Keratinocyte (primary cell): ENCODE measurements around the gene PTPN5. TPM values are rescaled to one million over a fixed set of nuclear protein-coding genes. Genes with fewer than 3 reads are reported as not detected.

ENCODE experiments used
- DNase-seq: peaks from one replicate; pipeline ENCODE4 v3.0.0-alpha.2; 2011; ENCODE audit warnings: low read depth, missing footprints, low spot score
- FAIRE-seq: peaks from 2 replicates; lab custom pipeline; 2011; peaks lifted over from hg19 to GRCh38; lab: Jason Lieb, UNC
- H2AFZ ChIP-seq: 2 replicates; pipeline ENCODE4 v1.6.0; 2012; ENCODE audit warnings: low read length, control low read depth, inconsistent platforms; ENCODE audit not compliant: control insufficient read depth
- H3K27ac ChIP-seq: 2 replicates; pipeline ENCODE4 v1.5.1; 2011; ENCODE audit warnings: low read length; ENCODE audit not compliant: control insufficient read depth, insufficient read depth
- H3K27me3 ChIP-seq: 3 replicates; pipeline ENCODE4 v1.6.0; 2011; ENCODE audit warnings: low read length; ENCODE audit not compliant: control insufficient read depth, insufficient read depth; ENCODE audit errors: extremely low read depth
- H3K36me3 ChIP-seq, 2 experiments: 2 replicates in 1 of 2; 3 replicates in 1 of 2; pipeline ENCODE4 v1.5.1; 2011; ENCODE audit warnings: low read length in 2 of 2, mild to moderate bottlenecking in 1 of 2; ENCODE audit not compliant: control insufficient read depth in 2 of 2, insufficient read depth in 2 of 2; ENCODE audit errors: extremely low read depth in 1 of 2
- H3K4me1 ChIP-seq: 3 replicates; pipeline ENCODE4 v1.5.1; 2011; ENCODE audit warnings: low read length; ENCODE audit not compliant: control insufficient read depth, insufficient read depth; ENCODE audit errors: extremely low read depth
- H3K4me2 ChIP-seq: 3 replicates; pipeline ENCODE4 v1.6.0; 2011; ENCODE audit warnings: low read depth, low read length; ENCODE audit not compliant: control insufficient read depth, insufficient read depth; ENCODE audit errors: extremely low read depth
- H3K4me3 ChIP-seq, 3 experiments: fragments of 200-600 bp in 1 of 3; sonication (generic) in 1 of 3; 2 replicates in 2 of 3; 3 replicates in 1 of 3; pipeline ENCODE4 v1.5.1; 2011 to 2016; ENCODE audit warnings: low read length in 3 of 3, mild to moderate bottlenecking in 3 of 3, control low read depth in 2 of 3, inconsistent platforms in 1 of 3, low read depth in 1 of 3, mixed read lengths in 1 of 3, mixed run types in 1 of 3, moderate library complexity in 1 of 3; ENCODE audit not compliant: control insufficient read depth in 2 of 3, insufficient read depth in 2 of 3; ENCODE audit errors: extremely low read depth in 1 of 3
- H3K79me2 ChIP-seq: 2 replicates; pipeline ENCODE4 v1.6.0; 2012; ENCODE audit warnings: low read length; ENCODE audit not compliant: control insufficient read depth, insufficient read depth
- H3K9ac ChIP-seq: 3 replicates; pipeline ENCODE4 v1.6.0; 2011; ENCODE audit warnings: low read length; ENCODE audit not compliant: control insufficient read depth, insufficient read depth; ENCODE audit errors: extremely low read depth
- H3K9me1 ChIP-seq: 3 replicates; pipeline ENCODE4 v1.6.0; 2011; ENCODE audit warnings: low read length; ENCODE audit not compliant: control insufficient read depth, insufficient read depth; ENCODE audit errors: extremely low read depth
- H3K9me3 ChIP-seq: 2 replicates; pipeline ENCODE4 v1.5.1; 2012; ENCODE audit warnings: low read depth, low read length; ENCODE audit not compliant: control insufficient read depth
- H4K20me1 ChIP-seq: 3 replicates; pipeline ENCODE4 v1.6.0; 2011; ENCODE audit warnings: low read length; ENCODE audit not compliant: control insufficient read depth, insufficient read depth; ENCODE audit errors: extremely low read depth
- EZH2 ChIP-seq: IDR thresholded peaks from one replicate; pipeline ENCODE4 v1.6.1; 2012; ENCODE audit warnings: inconsistent platforms, mild to moderate bottlenecking, low read length, moderate library complexity
- dilution Hi-C: fragments of 300-500 bp; cut with MboI; formaldehyde crosslinking; loops from one replicate; pipeline ENCODE4 v1.7.0; 2020; ENCODE audit warnings: low sequenced_read_pairs; ENCODE audit not compliant: extremely low pct_ligation_motif_present
- polyA plus RNA-seq, 5 experiments: library from polyadenylated mRNA; depleted of rRNA in 3 of 5; stranded (reverse) in 3 of 5; stranded (forward) in 1 of 5; unstranded in 1 of 5; fragments of >200 nt; gene quantifications; 1 replicate in 1 of 5; 2 replicates in 3 of 5; 3 replicates in 1 of 5; pipeline versions ENCODE4 v1.2.1 to v1.2.3, GENCODE V29; 2011 to 2012; ENCODE audit warnings: missing spikeins in 2 of 5, low read depth in 1 of 5, low replicate concordance in 1 of 5
- TF ChIP-seq, protein P1 (sequence below), 3 experiments: IDR thresholded peaks in 1 of 3; conservative IDR thresholded peaks in 1 of 3; optimal IDR thresholded peaks in 1 of 3; 2 replicates in 2 of 3; 3 replicates in 1 of 3; pipeline versions ENCODE3 to v1.5.1; 2011; ENCODE audit warnings: low read length in 3 of 3, mild to moderate bottlenecking in 3 of 3, moderate library complexity in 2 of 3, control low read depth in 1 of 3, inconsistent platforms in 1 of 3; ENCODE audit not compliant: insufficient read depth in 2 of 3; ENCODE audit errors: extremely low read depth in 1 of 3

Gene PTPN5
- polyA plus RNA-seq, 1 donor (not counting 4 experiments of a cell fraction or from before 2014, with no cell fraction given) = not detected

DNA sequence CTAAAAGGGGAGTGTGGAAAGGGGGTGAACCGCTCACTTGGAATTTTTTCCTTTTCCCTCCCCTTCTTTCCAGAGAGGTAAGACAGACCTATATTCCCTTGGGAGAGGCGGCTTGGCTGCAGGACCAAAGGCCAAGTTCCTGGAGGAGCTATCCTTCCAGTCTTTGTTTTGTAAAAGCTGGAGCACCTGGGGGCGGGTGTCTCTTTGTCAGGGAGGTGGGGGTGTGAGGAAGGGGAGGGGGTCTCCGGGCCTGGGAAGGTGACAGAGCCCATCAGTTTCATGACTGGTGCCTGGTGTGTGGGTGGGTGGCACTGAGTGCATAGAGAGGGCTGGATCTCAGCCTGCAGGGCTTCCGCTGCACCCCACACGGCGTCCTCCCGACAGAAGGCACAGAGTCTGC, 18.5 kb downstream of the PTPN5 start:
- Histone ChIP-seq H3K9ac (no peak overlapping the region), H3K4me1 (no peaks in the 10 kb centered on the region), H3K36me3 (no peaks in the 10 kb centered on the region), H3K79me2 (no peaks in the 10 kb centered on the region), H3K4me3 (no peak overlapping the region), H3K27me3 (peaks cover 6% of the 10 kb centered on the region), H3K4me2 (no peak overlapping the region), H3K9me3 (no peaks in the 10 kb centered on the region), H4K20me1 (no peaks in the 10 kb centered on the region), H2AFZ (no peak overlapping the region), H3K9me1 (no peaks in the 10 kb centered on the region), H3K27ac (no peak overlapping the region)
- FAIRE-seq = no peak
- no peak for DNase-seq
- TF ChIP-seq, protein P1, sequence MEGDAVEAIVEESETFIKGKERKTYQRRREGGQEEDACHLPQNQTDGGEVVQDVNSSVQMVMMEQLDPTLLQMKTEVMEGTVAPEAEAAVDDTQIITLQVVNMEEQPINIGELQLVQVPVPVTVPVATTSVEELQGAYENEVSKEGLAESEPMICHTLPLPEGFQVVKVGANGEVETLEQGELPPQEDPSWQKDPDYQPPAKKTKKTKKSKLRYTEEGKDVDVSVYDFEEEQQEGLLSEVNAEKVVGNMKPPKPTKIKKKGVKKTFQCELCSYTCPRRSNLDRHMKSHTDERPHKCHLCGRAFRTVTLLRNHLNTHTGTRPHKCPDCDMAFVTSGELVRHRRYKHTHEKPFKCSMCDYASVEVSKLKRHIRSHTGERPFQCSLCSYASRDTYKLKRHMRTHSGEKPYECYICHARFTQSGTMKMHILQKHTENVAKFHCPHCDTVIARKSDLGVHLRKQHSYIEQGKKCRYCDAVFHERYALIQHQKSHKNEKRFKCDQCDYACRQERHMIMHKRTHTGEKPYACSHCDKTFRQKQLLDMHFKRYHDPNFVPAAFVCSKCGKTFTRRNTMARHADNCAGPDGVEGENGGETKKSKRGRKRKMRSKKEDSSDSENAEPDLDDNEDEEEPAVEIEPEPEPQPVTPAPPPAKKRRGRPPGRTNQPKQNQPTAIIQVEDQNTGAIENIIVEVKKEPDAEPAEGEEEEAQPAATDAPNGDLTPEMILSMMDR (optimal IDR thresholded peaks at IDR 0.05 in 1 of 3, IDR thresholded peaks at IDR 0.05 in 1 of 3, conservative IDR thresholded peaks at IDR 0.05 in 1 of 3; ENCODE audit: extremely low read depth in 1 of 3, insufficient read depth in 2 of 3, low read length in 3 of 3) = no peak
- TF ChIP-seq EZH2 = no peak
- dilution Hi-C loops = no loop called here

GRCh38 chr11:18772211-18772610, 19.4 kb downstream of the PTPN5 start:
- H3K27ac ChIP-seq = no peak overlapping the region
- H2AFZ ChIP-seq = no peak overlapping the region
- no peaks in the 10 kb centered on the region for H3K9me3 ChIP-seq
- H3K4me3 ChIP-seq = no peak overlapping the region
- no peaks in the 10 kb centered on the region for H3K79me2 ChIP-seq
- dilution Hi-C loops = no loop called here
- no peaks in the 10 kb centered on the region for H4K20me1 ChIP-seq
- no peaks in the 10 kb centered on the region for H3K36me3 ChIP-seq
- no peaks in the 10 kb centered on the region for H3K4me1 ChIP-seq
- H3K9me1 ChIP-seq = no peaks in the 10 kb centered on the region
- DNase-seq (no peak), FAIRE-seq (no peak)
- peaks cover 6% of the 10 kb centered on the region for H3K27me3 ChIP-seq
- H3K4me2 ChIP-seq = no peak overlapping the region
- TF ChIP-seq, protein P1 (optimal IDR thresholded peaks at IDR 0.05 in 1 of 3, IDR thresholded peaks at IDR 0.05 in 1 of 3, conservative IDR thresholded peaks at IDR 0.05 in 1 of 3; ENCODE audit: extremely low read depth in 1 of 3, insufficient read depth in 2 of 3, low read length in 3 of 3) = no peak
- TF ChIP-seq EZH2 = no peak
- H3K9ac ChIP-seq = no peak overlapping the region
